Activated CD4-positive, alpha-beta T cell treated with anti-CD3 and anti-CD28 coated beads, Interleukin-2, amount 10 ng/mL, durations not matched to agents 24 days and 14 days (primary cell): ENCODE results near the gene SLC18A3. TPM values are rescaled to one million over a fixed set of nuclear protein-coding genes. Genes with fewer than 3 reads are reported as not detected.

Source experiments
- DNase-seq: peaks from one replicate; pipeline ENCODE4 v3.0.0; 2022
- H3K27ac Mint-ChIP-seq: one replicate; pipeline ENCODE4 v1.8.0; 2022; ENCODE audit warnings: mild to moderate bottlenecking, mixed read lengths
- H3K27me3 Mint-ChIP-seq: one replicate; pipeline ENCODE4 v1.8.0; 2022; ENCODE audit warnings: mixed read lengths
- H3K36me3 Mint-ChIP-seq: one replicate; pipeline ENCODE4 v1.8.0; 2022; ENCODE audit warnings: low read depth, mild to moderate bottlenecking, mixed read lengths
- H3K4me1 Mint-ChIP-seq: one replicate; pipeline ENCODE4 v1.8.0; 2021; ENCODE audit warnings: mixed read lengths
- H3K4me3 Mint-ChIP-seq: one replicate; pipeline ENCODE4 v1.8.0; 2022; ENCODE audit warnings: mild to moderate bottlenecking, moderate library complexity, mixed read lengths
- H3K9me3 Mint-ChIP-seq: one replicate; pipeline ENCODE4 v1.8.0; 2021; ENCODE audit warnings: mixed read lengths
- intact Hi-C: fragments of 100-400 bp; cut with micrococcal nuclease; formaldehyde crosslinking; loops from one replicate; pipeline ENCODE4 v1.15.1; 2023
- total RNA-seq: library from RNA; stranded (reverse); gene quantifications from 2 replicates; pipeline ENCODE4 v1.2.3, GENCODE V29; 2022

SLC18A3 gene
- total RNA-seq, 1 donor from 2014 or later, result not detected

DNA sequence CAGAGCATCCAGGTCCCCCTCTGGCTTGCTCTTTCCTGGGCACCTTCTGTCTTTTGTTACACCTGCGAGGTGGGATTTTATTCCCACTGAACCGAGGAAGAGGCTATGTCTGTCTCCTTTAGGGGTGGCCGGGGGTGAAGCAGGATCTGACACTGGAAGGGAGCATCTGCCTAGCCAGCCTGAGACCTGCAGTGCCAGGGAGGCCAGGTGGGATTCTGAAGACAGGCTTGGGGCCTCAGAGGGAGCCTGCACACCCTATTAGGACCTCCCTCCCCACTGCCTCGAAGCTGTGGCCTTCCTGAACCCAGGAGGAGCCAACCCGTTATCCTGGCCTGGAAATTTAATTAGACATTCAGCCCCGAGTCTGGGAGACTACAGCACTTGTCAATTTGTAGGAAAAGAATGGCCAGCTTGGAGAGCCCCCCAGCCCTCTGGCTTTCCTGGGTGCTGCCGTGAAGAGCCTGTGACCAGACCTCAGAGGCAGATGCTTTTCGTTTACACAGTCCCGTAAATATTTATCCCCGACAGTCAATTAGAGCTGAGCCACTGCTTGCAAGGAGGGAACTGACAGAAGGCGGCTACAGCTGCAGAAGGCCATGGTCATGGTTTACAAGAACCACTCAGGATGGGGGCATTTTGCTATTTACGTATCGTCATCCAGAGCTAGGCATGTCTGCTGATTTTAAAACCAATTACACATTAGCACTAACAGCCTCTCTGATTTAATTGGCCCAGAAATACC is 23.4 kb downstream of the SLC18A3 start:
- H3K9me3 Mint-ChIP-seq, result no peaks in the 10 kb centered on the region
- no peak overlapping the region for H3K27ac Mint-ChIP-seq
- no peaks in the 10 kb centered on the region for H3K36me3 Mint-ChIP-seq
- H3K4me3 Mint-ChIP-seq, result no peak overlapping the region
- intact Hi-C loops, result no loop called here
- DNase-seq, result no peak
- H3K27me3 Mint-ChIP-seq, result peaks cover 22% of the 10 kb centered on the region
- H3K4me1 Mint-ChIP-seq, result no peaks in the 10 kb centered on the region

DNA sequence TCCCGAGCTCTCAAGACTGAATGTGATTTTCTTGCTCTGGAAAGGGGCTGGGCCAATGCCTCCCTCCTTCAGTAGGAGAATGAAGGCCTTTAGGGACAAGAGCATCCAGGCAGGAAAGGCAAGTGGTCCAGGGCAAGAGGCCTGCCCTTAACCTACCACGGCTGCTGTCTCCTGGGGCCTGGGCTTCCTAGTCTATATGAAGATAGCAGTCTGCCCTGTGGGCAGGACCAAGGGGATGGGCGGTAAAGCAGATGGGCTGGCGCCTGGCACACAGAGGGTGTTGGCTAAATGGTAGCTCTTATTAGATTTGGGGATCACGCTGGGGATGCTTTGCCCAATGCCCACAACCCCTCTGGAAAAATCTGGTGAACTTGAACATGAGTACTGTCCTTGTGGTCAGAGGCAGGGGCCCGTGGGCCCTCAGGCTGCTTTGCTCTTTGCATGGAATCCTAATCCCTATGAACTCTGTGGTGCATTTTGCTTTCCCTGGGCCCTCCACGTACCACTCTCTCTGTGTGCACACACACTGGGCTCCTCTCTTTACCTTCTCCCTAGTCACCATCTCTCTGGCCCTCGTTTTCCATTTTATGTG is 24.1 kb downstream of the SLC18A3 start:
- no peak overlapping the region for H3K27ac Mint-ChIP-seq
- no peak overlapping the region for H3K4me3 Mint-ChIP-seq
- DNase-seq, result no peak
- no peaks in the 10 kb centered on the region for H3K4me1 Mint-ChIP-seq
- intact Hi-C loops, result no loop called here
- H3K27me3 Mint-ChIP-seq, result peaks cover 22% of the 10 kb centered on the region
- H3K36me3 Mint-ChIP-seq, result no peaks in the 10 kb centered on the region
- no peaks in the 10 kb centered on the region for H3K9me3 Mint-ChIP-seq

DNA sequence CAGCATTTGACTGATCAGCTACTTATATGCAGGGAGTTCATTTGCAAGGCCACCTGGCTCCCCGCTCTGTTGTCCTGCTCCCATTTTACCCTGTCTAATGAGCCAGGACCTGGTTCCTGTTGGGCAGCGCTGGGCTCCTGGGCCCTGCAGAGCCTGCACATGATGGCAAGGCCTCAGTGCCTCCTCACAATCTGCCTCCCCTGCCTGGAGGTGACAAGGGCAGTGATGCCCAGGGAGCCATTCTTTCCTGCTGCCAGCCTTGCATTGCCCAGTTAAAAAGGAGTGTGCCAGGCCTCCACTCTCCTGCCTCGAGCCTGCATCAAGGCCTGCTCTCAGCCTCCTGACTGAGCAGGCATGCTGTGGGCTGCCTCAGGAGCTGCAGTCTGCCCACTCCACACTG is 32.2 kb downstream of the SLC18A3 start:
- Mint-ChIP-seq H3K4me3 (no peak overlapping the region), H3K4me1 (no peaks in the 10 kb centered on the region), H3K36me3 (no peaks in the 10 kb centered on the region), H3K27me3 (peaks cover 18% of the 10 kb centered on the region), H3K9me3 (no peaks in the 10 kb centered on the region), H3K27ac (no peak overlapping the region)
- intact Hi-C loops, result no loop called here
- DNase-seq, result no peak

DNA sequence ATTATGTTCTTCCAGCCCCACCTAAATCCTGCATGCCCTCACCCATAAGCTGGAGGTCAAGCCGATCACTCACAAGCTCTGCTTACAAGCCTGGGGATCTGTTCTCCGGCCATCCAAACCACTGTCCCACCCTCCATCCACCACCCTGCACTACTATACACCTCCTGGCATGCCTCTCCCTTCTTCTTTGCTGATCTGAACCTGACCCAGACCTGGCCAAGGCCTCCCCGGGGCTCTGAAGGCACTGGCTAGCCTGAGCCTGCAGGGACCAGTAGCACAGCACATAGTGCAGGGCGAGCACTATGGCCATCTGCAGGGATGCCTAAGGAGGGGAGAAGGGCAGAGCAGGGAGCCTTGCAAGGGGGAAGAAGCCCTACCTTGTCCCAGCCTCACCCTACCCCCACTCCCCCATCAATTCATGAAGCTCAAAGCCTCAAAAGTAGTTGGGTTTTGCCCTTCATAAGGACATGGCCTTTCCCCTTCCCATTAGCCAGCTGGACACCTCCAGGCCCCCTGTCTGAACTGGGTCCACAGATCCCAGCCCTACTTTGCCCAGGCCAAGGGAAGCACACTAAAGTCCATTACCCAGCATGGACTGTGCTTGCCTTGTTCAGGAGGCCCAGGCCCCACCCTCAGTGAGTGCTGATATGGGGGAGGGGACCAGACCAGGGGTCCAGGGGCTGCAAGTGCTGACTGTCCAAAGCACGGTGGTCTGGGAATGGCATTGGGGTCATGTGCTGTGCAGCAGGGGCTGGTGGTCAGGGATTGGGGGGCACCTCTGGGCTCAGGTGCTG is 33.3 kb downstream of the SLC18A3 start:
- H3K4me3 Mint-ChIP-seq, result no peak overlapping the region
- peaks cover 4% of the 10 kb centered on the region for H3K4me1 Mint-ChIP-seq
- no peaks in the 10 kb centered on the region for H3K9me3 Mint-ChIP-seq
- H3K27me3 Mint-ChIP-seq, result peaks cover 14% of the 10 kb centered on the region
- intact Hi-C loops, result no loop called here
- DNase-seq, result no peak
- H3K27ac Mint-ChIP-seq, result no peak overlapping the region
- H3K36me3 Mint-ChIP-seq, result no peaks in the 10 kb centered on the region

DNA sequence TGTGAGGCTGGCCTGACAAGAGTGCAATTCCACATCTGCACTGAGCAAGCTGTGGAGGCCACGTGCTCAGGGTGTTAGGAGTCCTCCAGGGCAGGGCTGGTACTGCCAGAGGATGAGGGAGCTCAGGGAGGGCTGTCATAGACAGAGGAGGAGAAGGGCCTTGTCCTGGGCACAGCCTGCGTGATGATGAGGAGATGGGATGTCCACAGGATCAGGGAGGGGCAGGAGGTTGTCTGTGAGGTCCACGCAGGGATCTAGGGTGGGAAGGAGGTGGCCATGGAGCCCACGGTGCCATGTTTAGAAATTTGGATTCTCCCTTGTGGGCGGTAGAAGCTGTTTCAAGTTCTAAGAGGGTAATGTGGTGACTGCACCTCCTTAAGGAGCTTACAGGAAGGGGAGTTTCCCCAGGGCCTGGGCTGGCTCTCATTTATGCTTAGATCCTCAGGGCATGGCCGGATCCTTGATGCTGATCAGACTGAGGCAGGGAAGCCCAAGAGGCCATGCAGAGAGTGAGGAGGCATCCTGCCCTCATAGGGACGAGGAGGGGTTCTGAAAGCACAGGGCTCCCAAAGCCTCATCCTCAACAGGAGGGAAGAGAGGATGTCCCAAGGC is 34.0 kb downstream of the SLC18A3 start:
- Mint-ChIP-seq H3K27me3 (peaks cover 14% of the 10 kb centered on the region), H3K4me3 (no peak overlapping the region), H3K36me3 (no peaks in the 10 kb centered on the region), H3K27ac (no peak overlapping the region), H3K4me1 (peaks cover 10% of the 10 kb centered on the region), H3K9me3 (no peaks in the 10 kb centered on the region)
- DNase-seq, result no peak
- intact Hi-C loops, result no loop called here

DNA sequence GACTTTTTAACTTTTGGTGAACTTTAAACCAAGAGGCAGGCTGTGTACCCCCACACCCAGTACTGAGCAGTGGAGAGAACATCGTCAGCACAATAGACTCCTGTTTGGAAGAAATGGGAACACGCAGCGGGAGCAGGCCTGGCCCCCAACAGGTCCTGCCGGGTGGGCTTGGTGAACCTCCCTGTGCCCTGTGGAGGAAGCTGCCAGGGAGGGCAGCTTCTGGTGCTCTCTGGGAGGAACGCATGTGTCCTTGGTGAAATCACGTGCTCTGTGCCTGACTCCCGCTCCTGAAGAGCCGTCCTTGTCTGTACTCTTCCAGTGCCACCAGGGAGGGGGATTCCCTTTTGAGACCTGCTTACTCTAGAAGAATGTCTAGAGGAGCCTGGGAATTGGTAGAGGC is 35.3 kb downstream of the SLC18A3 start:
- H3K4me1 Mint-ChIP-seq, result peaks cover 16% of the 10 kb centered on the region
- peaks cover 7% of the 10 kb centered on the region for H3K27me3 Mint-ChIP-seq
- no peaks in the 10 kb centered on the region for H3K9me3 Mint-ChIP-seq
- H3K4me3 Mint-ChIP-seq, result no peak overlapping the region
- DNase-seq, result no peak
- no peaks in the 10 kb centered on the region for H3K36me3 Mint-ChIP-seq
- intact Hi-C loops, result no loop called here
- H3K27ac Mint-ChIP-seq, result no peak overlapping the region

DNA sequence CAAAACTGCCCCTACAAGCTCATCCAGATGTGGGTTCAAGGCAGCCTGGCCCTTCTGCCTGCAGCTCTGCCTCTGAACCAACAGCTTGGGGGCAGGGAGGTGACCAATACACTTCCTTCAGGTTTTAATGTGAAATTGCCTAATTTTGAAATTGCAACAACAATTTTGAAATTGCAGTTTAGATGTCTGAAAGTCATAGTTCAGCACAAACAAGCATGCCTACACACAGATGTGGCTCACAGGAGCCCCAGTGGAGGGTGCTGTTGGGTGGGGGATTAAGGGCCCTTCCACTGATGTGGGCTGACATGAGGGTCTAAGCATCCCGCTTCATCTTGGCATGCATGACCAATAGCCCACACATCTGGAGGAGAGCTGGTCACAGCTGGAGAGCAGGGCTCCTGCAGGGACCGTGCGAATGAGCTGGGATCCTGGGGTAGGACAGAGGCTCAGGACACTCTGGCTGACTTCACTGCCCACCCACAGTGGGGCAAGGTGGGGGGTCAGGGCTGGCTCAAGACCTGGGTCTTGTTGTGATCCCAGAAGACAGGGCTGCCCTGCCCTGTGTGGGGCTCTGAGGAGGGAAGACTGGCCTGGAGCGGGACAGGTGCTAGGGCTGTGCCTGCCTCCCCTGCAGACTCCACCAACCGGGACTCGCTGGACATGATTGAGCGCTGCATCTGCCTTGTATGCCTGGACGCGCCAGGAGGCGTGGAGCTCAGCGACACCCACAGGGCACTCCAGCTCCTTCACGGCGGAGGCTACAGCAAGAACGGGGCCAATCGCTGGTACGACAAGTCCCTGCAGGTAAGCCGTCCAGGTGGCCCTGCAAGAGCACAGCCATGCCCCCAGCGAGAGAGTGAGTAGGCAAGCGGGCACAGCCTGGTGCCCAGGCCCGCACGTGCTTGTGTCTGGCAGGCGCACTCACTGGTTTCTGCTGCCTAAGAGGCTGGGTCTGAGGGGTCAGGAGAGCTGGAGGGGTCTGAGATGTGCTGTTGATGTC is 36.1 kb downstream of the SLC18A3 start:
- Mint-ChIP-seq H3K9me3 (no peaks in the 10 kb centered on the region), H3K4me1 (peaks cover 16% of the 10 kb centered on the region), H3K27me3 (peaks cover 7% of the 10 kb centered on the region), H3K4me3 (no peak overlapping the region), H3K36me3 (no peaks in the 10 kb centered on the region), H3K27ac (no peak overlapping the region)
- no peak for DNase-seq
- intact Hi-C loops, result no loop called here

DNA sequence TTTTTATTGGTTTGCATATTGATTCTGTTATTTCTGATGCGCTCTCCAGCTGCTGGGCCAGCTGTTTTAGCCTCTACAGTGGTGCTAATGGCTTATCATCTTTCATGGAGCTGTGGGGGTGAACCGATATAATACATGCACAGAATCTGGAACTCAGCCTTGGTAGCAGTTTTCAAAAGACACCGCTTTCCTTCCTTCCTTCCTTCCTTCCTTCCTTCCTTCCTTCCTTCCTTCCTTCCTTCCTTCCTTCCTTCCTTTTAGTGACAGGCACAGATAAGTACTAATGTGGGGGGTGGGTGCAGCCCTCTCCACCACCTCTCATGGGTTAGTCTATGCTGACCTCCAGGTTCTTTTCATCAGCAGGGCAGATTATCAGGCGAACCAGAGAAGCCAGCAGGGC is 37.4 kb downstream of the SLC18A3 start:
- DNase-seq, result no peak
- H3K4me1 Mint-ChIP-seq, result peaks cover 16% of the 10 kb centered on the region
- no peaks in the 10 kb centered on the region for H3K36me3 Mint-ChIP-seq
- no peaks in the 10 kb centered on the region for H3K9me3 Mint-ChIP-seq
- intact Hi-C loops, result no loop called here
- peaks cover 5% of the 10 kb centered on the region for H3K27me3 Mint-ChIP-seq
- no peak overlapping the region for H3K4me3 Mint-ChIP-seq
- no peak overlapping the region for H3K27ac Mint-ChIP-seq

DNA sequence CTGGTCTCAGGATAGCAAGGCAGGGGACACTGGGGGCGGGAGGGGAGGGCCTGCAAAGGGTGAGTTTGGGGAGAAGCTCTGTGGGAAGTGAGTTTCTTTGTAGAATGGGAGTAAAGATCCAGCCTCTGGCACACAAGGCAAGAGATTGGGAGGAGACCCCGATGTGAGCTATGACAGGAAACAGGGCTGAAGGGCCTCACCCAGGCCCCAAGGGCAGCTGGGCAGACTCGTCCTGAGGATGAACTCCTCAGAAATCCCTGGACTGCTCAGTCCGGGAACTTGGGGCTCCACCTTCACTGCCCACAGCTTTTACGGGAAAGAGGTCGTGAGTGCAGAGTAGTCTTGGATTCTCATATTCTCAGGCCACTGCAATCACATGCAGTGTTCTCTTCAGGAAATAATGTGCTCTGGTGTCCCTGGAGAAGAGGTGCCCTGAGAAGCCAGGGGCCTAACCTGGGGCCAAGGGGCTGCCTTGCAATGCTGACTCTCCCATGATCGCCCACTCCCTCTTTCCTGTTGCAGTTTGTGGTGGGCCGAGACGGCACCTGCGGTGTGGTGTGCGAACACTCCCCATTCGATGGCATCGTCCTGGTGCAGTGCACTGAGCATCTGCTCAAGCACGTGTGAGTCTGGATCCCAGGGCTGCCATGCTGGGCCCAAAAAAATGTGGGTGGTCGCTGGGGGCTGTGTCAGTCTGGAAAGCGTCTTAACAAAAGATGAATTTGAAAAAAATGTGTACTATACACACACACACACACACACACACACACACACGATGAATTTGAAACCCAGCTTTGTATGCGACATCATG is 38.1 kb downstream of the SLC18A3 start:
- peaks cover 16% of the 10 kb centered on the region for H3K4me1 Mint-ChIP-seq
- H3K36me3 Mint-ChIP-seq, result no peaks in the 10 kb centered on the region
- intact Hi-C loops, result no loop called here
- H3K27me3 Mint-ChIP-seq, result peaks cover 5% of the 10 kb centered on the region
- DNase-seq, result no peak
- H3K27ac Mint-ChIP-seq, result no peak overlapping the region
- H3K4me3 Mint-ChIP-seq, result no peak overlapping the region
- H3K9me3 Mint-ChIP-seq, result no peaks in the 10 kb centered on the region

DNA sequence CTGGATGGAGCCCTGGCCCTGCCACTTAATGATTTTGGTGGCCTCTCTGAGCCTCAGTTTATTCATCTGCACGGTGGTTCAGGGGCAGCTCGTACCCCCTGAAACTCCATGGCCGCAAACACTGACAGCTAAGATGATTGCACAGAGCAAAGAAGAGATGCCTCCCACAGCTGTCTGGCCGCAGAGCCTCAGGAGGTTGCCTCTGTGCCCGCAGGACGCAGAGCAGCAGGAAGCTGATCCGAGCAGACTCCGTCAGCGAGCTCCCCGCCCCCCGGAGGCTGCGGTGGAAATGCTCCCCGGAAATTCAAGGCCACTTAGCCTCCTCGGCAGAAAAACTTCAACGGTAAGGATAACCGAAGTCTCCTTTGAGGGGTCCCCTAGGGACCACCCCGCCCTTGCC is 39.2 kb downstream of the SLC18A3 start:
- H3K27ac Mint-ChIP-seq, result no peak overlapping the region
- peaks cover 5% of the 10 kb centered on the region for H3K27me3 Mint-ChIP-seq
- H3K4me1 Mint-ChIP-seq, result peaks cover 16% of the 10 kb centered on the region
- H3K36me3 Mint-ChIP-seq, result no peaks in the 10 kb centered on the region
- H3K4me3 Mint-ChIP-seq, result peak overlapping the region; percentile 17
- peak; percentile 84 for DNase-seq
- H3K9me3 Mint-ChIP-seq, result no peaks in the 10 kb centered on the region
- intact Hi-C loops, result no loop called here

DNA sequence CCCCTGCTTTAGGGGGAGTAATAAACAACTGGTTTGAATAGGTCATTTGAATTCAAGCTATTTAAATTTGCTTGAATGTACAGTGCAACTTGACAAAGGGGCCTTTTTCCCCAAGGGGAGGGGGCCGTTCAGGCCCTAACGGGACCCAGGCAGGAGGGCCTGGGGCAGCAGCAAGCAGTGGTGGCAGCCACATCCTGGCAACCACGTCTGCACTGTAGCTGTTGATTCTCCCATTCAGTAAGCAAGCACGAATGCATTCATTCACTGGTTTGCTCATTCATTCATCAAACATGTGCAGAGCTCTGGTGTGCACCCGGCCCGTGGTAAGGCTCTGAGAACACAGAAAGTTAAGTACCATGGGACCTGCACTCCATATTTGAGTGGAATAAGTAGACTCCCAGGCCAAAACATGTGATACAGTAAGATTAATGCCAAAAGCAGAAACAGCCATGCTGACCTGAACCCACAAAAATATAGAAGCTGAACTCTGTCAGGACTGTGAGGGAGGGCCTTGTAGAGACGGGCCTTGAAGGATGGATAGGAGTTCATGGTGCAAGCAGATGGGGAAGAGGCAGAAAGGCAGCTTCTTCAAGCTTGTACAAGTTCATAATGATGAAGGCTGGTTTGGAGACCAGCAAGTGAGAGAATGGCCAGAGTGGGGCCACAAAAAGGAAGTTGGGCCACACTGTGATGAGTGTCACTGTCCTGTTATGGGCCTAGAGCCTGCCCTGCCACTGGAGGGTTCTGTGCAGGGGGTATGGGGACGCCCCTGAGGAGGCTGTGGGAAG is 40.0 kb downstream of the SLC18A3 start:
- Mint-ChIP-seq H3K36me3 (no peaks in the 10 kb centered on the region), H3K4me3 (no peak overlapping the region), H3K27me3 (peaks cover 5% of the 10 kb centered on the region), H3K4me1 (peaks cover 16% of the 10 kb centered on the region), H3K9me3 (no peaks in the 10 kb centered on the region), H3K27ac (no peak overlapping the region)
- intact Hi-C loops, result no loop called here
- DNase-seq, result peak; percentile 63

DNA sequence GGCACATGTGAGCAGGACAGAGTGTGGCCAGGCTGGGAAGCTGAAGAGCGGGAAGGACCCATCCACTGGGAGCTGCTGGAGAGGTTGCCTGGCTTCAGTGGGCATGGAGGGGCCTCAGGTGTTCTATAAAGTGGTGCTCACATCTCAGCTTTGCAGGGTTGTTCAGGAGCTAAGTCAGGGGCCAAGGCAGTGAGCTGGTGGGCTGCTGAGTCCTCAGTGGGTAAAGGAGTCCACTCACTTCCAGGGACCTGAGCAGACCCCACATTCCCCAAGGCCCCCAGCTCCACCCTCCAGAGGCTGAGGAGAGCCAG is 40.6 kb downstream of the SLC18A3 start:
- H3K27me3 Mint-ChIP-seq, result peaks cover 5% of the 10 kb centered on the region
- intact Hi-C loops, result no loop called here
- H3K9me3 Mint-ChIP-seq, result no peaks in the 10 kb centered on the region
- H3K36me3 Mint-ChIP-seq, result no peaks in the 10 kb centered on the region
- peaks cover 16% of the 10 kb centered on the region for H3K4me1 Mint-ChIP-seq
- no peak for DNase-seq
- H3K27ac Mint-ChIP-seq, result no peak overlapping the region
- no peak overlapping the region for H3K4me3 Mint-ChIP-seq
